ENCODE results near the gene BMERB1. TPM values are rescaled to one million over a fixed set of nuclear protein-coding genes. Genes with fewer than 3 reads are reported as not detected.
"Not testable (repeated sequence)": the region's sequence is repeated elsewhere in the genome, so short reads cannot be mapped to it uniquely, and the experiment has no call there.

Gene BMERB1
- total RNA-seq, 4 donors from 2014 or later: 7.0 to 47.9 (median 15.0) TPM

DNA sequence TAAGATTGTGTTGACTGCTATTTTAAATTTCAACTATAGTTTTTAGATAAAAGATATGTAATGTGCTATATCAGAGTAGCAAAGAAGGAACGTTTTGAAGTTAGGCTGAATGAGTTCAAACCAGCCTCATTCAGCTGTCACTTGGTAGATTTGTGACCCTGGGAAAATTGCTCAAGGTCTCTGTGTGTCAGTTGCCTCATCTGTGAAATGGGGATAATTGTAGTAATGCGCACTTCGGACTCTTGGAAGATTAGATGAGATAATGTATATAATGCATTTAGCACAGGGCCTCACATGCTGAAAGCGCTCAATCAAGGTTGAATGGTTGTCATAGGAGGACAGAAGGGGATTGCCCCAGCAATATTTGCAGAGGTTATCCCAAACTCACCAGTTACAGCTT lies 4.7 kb downstream of the BMERB1 start:
- Histone ChIP-seq H3K27ac (no peak overlapping the region), H3K36me3 (no peaks in the 10 kb centered on the region), H3K4me3 (no peak overlapping the region), H3K9me3 (no peaks in the 10 kb centered on the region), H3K4me1 (peaks cover 0 to 47% (median 0%) of the 10 kb centered on the region in 4 donors), H3K27me3 (no peaks in the 10 kb centered on the region)
- TF ChIP-seq POLR2A (IDR thresholded peaks at IDR 0.05) (no peak), CTCF (IDR thresholded peaks at IDR 0.05) (no peak)
- peak in 1 of 3 donors; percentile 4 for DNase-seq

DNA sequence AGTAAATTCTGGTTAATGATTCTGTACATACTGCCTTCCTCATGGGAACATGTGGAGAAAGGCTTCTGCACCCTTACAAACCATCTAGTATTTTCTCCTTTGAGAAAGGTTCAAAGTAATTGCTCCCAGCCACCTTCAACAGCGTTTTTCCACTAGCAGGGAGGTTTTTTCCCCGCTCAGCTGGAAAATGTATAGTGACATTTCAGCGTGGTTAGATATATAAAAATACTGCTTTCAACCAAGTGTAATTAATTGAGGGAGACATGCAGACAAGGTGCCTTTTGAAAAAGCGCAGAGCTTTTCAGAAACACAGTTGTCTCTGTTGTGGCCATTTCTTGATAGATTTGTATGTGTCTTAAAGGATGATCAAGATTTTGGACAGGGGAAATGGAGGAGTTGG lies 5.1 kb downstream of the BMERB1 start:
- H3K4me3 ChIP-seq: no peak overlapping the region
- H3K36me3 ChIP-seq: no peaks in the 10 kb centered on the region
- H3K27me3 ChIP-seq: no peaks in the 10 kb centered on the region
- DNase-seq: no peak
- H3K27ac ChIP-seq: peak overlapping the region in 2 of 4 donors; percentile 51 to 59
- TF ChIP-seq CTCF (IDR thresholded peaks at IDR 0.05) (no peak), POLR2A (IDR thresholded peaks at IDR 0.05) (no peak)
- no peaks in the 10 kb centered on the region for H3K9me3 ChIP-seq
- peaks cover 0 to 47% (median 0%) of the 10 kb centered on the region in 4 donors for H3K4me1 ChIP-seq

GRCh38 chr16:15440852-15441251 lies 6.5 kb downstream of the BMERB1 start:
- Histone ChIP-seq H3K27ac (peak overlapping the region in 2 of 4 donors; percentile 17 to 50), H3K9me3 (no peaks in the 10 kb centered on the region), H3K4me1 (peaks cover 0 to 36% (median 0%) of the 10 kb centered on the region in 4 donors), H3K36me3 (no peaks in the 10 kb centered on the region), H3K4me3 (no peak overlapping the region), H3K27me3 (no peaks in the 10 kb centered on the region)
- no peak for TF ChIP-seq POLR2A (IDR thresholded peaks at IDR 0.05)
- peak in 1 of 3 donors; percentile 61 for DNase-seq

DNA sequence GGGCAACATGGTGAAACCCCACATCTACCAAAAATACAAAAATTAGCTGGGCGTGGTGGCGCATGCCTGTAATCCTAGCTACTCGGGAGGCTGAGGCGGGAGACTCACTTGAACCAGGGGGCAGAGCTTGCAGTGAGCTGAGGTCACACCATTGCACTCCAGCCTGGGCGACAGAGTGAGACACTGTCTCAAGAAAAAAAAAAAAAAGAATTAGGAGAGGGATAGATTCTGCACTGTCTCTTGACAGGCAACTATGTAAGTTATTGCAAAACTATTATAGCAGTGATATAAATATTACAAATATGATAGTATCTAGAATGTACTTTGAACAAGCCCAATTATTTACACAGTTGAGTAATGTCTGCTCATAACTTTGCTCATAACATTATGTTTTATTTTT lies 7.8 kb downstream of the BMERB1 start:
- H3K9me3 ChIP-seq, H3K36me3 ChIP-seq, H3K4me3 ChIP-seq, H3K27me3 ChIP-seq: not testable (repeated sequence)
- peak in 1 of 3 donors; percentile 59 for DNase-seq
- Histone ChIP-seq H3K4me1 (peaks cover 0 to 36% (median 0%) of the 10 kb centered on the region in 4 donors), H3K27ac (peak overlapping the region in 2 of 4 donors; percentile 50 to 72)

DNA sequence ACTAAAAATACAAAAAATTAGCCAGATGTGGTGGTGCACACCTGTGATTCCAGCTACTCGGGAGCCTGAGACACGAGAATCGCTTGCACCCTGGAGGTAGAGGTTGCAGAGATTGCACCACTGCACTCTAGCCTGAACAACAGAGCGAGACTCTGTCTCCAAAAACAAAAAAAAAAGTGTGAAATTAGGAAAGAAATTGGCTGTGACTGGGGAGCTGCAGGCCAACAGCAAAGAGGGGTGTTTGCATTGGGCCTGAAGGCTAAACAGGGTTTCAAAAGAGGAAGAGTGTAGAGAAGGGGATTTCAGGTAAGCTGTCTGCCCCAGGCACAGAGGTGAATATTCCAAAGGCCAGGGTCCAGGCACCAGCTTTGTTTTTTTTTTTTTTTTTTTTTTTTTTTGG lies 9.4 kb downstream of the BMERB1 start:
- Histone ChIP-seq H3K27ac (no peak overlapping the region), H3K36me3 (no peaks in the 10 kb centered on the region), H3K4me1 (peaks cover 0 to 36% (median 0%) of the 10 kb centered on the region in 4 donors), H3K4me3 (no peak overlapping the region), H3K27me3 (no peaks in the 10 kb centered on the region), H3K9me3 (no peaks in the 10 kb centered on the region)
- no peak for DNase-seq
- TF ChIP-seq CTCF (IDR thresholded peaks at IDR 0.05) (no peak), POLR2A (IDR thresholded peaks at IDR 0.05) (no peak)

DNA sequence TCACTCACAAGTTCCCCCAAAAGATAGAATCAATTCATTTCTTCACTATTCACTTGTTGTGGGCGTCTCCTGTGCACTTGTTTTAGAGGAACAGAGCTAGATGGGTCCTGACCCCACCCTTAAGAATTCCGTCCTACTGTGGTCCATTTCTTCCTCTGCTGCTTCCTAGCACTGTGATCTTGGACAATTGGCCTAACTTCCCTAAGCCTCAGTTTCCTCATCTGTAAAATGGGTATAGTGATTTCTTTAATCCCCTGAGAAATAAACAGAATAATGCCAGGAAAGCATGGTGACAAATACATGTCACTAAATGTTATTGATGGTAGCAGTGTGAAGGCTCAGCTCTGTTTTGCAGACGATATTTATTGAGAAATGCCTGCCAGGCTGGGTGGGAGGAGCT lies 9.9 kb downstream of the BMERB1 start:
- Histone ChIP-seq H3K4me3 (no peak overlapping the region), H3K4me1 (peaks cover 0 to 36% (median 0%) of the 10 kb centered on the region in 4 donors), H3K27me3 (no peaks in the 10 kb centered on the region), H3K9me3 (no peaks in the 10 kb centered on the region), H3K36me3 (no peaks in the 10 kb centered on the region), H3K27ac (no peak overlapping the region)
- no peak for DNase-seq
- TF ChIP-seq POLR2A (IDR thresholded peaks at IDR 0.05): no peak
- no peak for TF ChIP-seq CTCF (IDR thresholded peaks at IDR 0.05)

GRCh38 chr16:15445450-15445849 lies 11.1 kb downstream of the BMERB1 start:
- Histone ChIP-seq H3K4me1 (peaks cover 0 to 26% (median 0%) of the 10 kb centered on the region in 4 donors), H3K36me3 (no peaks in the 10 kb centered on the region), H3K27me3 (no peaks in the 10 kb centered on the region), H3K9me3 (no peaks in the 10 kb centered on the region), H3K27ac (no peak overlapping the region), H3K4me3 (no peak overlapping the region)
- no peak for TF ChIP-seq POLR2A (IDR thresholded peaks at IDR 0.05)
- no peak for TF ChIP-seq CTCF (IDR thresholded peaks at IDR 0.05)
- no peak for DNase-seq
